HFF-Myc (cell line): ENCODE measurements around the gene AXIN1.
"Not testable (repeated sequence)": the region's sequence is repeated elsewhere in the genome, so short reads cannot be mapped to it uniquely, and the experiment has no call there.

Experiments
- DNase-seq: peaks from one replicate; pipeline ENCODE4 v3.0.0-alpha.2; 2011; ENCODE audit warnings: low read depth; ENCODE audit errors: extremely low read depth
- H3K4me3 ChIP-seq: replicated peaks from 2 replicates; pipeline ENCODE4 v1.5.1; 2011; ENCODE audit warnings: low read depth, mild to moderate bottlenecking, control low read depth, low read length
- TF ChIP-seq, protein P1 (sequence below): IDR thresholded peaks from 2 replicates; pipeline ENCODE4 v1.5.1; 2012; ENCODE audit warnings: mild to moderate bottlenecking, low read depth, low read length, control low read depth; ENCODE audit errors: missing control alignments

AXIN1 gene

GRCh38 chr16:354971-355461, 2.5 kb upstream of the AXIN1 start:
- TF ChIP-seq, protein P1, sequence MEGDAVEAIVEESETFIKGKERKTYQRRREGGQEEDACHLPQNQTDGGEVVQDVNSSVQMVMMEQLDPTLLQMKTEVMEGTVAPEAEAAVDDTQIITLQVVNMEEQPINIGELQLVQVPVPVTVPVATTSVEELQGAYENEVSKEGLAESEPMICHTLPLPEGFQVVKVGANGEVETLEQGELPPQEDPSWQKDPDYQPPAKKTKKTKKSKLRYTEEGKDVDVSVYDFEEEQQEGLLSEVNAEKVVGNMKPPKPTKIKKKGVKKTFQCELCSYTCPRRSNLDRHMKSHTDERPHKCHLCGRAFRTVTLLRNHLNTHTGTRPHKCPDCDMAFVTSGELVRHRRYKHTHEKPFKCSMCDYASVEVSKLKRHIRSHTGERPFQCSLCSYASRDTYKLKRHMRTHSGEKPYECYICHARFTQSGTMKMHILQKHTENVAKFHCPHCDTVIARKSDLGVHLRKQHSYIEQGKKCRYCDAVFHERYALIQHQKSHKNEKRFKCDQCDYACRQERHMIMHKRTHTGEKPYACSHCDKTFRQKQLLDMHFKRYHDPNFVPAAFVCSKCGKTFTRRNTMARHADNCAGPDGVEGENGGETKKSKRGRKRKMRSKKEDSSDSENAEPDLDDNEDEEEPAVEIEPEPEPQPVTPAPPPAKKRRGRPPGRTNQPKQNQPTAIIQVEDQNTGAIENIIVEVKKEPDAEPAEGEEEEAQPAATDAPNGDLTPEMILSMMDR, result no peak
- no peak for DNase-seq
- no peak overlapping the region for H3K4me3 ChIP-seq

DNA sequence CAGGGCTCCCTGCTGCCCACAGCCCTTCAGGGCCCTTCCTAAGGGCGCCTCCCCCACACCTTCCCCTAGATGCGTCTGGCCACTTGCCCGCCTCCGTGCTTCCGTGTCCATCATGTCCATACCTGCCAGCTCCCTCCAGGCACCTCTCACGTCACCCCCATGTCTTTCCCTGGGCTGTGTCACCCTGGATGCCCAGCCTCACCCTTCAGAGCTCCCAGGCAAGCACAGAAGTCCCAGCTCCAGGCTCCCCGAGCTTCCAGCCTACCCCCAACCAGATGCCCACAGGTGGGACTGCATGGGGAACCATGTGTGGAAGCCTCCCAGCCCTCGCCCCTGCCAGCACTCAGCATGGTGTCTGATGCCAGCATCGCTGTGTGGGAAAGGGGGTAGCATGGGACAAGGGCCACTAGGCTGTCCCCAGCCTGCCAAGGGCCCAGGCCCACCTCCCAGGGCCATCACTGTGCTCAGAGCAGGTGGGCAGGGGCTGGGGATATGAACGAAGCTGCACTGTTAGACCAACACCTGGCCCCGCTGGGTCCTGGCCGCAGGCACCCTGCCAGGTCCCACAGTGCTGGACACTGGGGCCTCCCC, 1.9 kb upstream of the AXIN1 start:
- no peak for DNase-seq
- no peak overlapping the region for H3K4me3 ChIP-seq
- TF ChIP-seq, protein P1, result no peak

DNA sequence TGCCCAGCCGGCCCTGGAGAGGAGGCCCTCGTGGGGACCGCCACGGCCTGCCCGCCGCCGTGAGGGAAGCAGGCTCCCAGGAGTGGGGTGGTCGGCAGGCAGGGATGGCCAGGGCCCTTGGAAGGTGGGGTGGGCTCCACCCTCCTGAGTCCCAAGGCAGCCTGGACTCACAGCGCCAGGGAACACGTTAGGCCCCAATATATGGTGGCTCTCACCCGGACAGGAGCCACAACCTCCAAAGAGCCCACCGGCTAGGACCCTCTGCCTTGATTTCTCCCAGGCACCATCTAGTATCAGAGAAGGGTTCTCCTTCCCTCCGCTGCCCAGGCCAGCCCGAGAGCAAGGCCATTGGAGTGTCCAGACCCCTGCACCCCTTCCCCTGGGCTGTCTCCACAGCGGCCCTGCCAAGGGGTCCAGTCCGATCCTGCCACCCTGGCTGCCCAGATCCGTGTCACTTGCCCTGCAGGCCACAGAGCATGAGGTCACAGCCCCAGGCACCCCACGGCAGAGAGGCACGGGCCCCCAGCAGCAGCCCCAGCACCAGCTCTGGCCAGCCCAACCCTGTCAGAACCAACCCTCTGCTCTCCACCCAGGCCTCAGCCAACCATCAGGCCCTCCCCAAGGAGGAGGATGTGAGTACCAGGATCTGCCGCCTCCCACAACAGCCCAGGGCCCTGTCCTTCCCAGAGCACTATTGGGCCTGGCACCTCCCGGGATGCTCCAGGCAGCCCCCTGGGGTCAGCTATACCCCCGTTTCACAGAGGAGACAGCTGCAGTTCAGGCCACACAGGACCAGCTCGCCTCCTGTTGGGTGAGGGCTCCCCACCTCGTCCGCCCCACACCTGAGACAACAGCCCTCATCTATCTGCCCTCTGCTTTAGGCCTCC, 1.1 kb upstream of the AXIN1 start:
- no peak for DNase-seq
- H3K4me3 ChIP-seq, result peak overlapping the region; percentile 37
- TF ChIP-seq, protein P1, result no peak

DNA sequence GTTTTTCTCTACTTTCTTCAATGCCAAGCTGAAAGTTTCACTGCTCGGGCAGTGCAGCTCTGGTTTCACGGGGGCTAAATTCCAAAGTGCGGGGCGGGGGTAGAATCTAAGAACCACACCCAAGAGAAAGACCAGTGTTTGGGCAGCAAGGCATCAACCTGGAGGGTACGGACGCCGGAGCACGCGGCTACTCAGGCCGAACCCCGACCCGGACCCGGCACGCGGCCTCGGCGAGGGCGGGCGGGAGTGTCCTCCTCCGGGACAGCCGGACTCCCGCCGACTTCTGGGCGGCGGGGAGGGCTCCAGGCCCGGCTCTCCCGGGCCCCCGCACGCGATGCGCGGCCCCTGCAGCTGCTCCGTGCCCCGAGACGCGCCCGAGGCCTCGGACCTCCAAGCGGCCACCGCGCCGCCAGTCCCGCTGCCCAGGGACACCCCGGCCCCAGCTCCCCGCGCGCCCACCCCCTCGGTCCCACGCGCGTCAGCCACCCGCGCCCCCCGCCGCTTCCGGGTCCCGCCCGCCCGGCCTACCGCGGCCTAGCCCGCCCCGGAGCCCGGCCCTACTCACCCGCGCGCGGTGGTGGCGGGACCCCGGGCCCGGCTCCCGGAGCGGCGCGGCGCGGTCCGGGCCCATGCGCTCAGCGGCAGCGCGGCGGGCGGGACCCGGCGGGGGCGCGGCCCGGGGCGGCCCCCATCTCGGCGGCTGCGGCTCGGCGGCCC, 561 bp downstream of the AXIN1 start:
- peak overlapping the region; percentile 75 for H3K4me3 ChIP-seq
- TF ChIP-seq, protein P1, result no peak
- DNase-seq, result no peak

- H3K4me3 ChIP-seq, result no peak overlapping the region
- DNase-seq, result no peak
- TF ChIP-seq, protein P1, result no peak
Observed at GRCh38 chr16:350203-350602, 2.3 kb downstream of the AXIN1 start.

DNA sequence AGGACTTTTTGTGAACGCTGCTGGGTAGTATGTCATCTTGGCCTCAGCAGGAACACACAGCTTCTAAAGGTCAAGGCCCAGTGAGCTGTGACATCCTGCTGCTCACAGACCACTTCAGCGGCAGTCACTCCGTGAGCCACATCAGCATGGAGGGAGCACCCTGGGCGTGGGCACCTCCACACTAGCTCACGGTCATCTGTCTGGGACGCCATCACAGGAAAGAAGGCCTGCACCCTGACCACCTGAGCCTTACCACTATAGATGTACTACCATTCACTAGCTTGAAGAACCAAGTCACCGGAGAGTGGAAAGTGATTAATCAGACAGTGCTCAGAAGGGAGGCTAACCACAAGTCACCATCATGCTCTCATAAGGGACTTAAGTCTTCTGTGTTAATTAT, 3.3 kb downstream of the AXIN1 start:
- no peak overlapping the region for H3K4me3 ChIP-seq
- no peak for DNase-seq
- TF ChIP-seq, protein P1, result no peak

- not testable (repeated sequence) for H3K4me3 ChIP-seq, DNase-seq
Observed at GRCh38 chr16:348495-348894, 4.0 kb downstream of the AXIN1 start.
